Endothelial cell of umbilical vein (primary cell): Measurements from ENCODE around the gene POU2AF3. TPM values are rescaled to one million over a fixed set of nuclear protein-coding genes. Genes with fewer than 3 reads are reported as not detected.

Source experiments
- BruUV-seq: library from RNA; stranded (reverse); fragments of 400-500 nt; replicated peaks from 2 replicates; lab custom pipeline; 2021; lab: Mats Ljungman, UMichigan
- CTCF ChIA-PET: fragments of 300-600, 350-600 bp; sonication (Branson Sonifier 250); formaldehyde crosslinking; loops from one replicate; lab custom pipeline; 2021; ENCODE audit warnings: antibody characterized with exemption, inconsistent platforms; lab: Charles Lee
- POLR2A ChIA-PET: fragments of 300-600, 350-600 bp; sonication (Branson Sonifier 250); formaldehyde crosslinking; loops from one replicate; lab custom pipeline; 2021; ENCODE audit warnings: antibody characterized with exemption, inconsistent platforms; lab: Charles Lee
- DNase-seq: peaks from one replicate; pipeline ENCODE4 v3.0.0-alpha.2; 2011; ENCODE audit warnings: low read depth, low spot score
- FAIRE-seq: peaks from 2 replicates; lab custom pipeline; 2011; peaks lifted over from hg19 to GRCh38; lab: Jason Lieb, UNC
- H2AFZ ChIP-seq: 2 replicates; pipeline ENCODE4 v1.6.0; 2012; ENCODE audit warnings: low read depth, low read length, control low read depth, inconsistent platforms
- H3K27ac ChIP-seq: 2 replicates; pipeline ENCODE4 v1.5.1; 2011; ENCODE audit warnings: low read depth, mild to moderate bottlenecking, control low read depth, low read length, moderate library complexity; ENCODE audit not compliant: insufficient read depth
- H3K27me3 ChIP-seq, 2 experiments: 2 replicates each; pipeline versions ENCODE4 v1.6.0 to v1.6.1; 2011; ENCODE audit warnings: low read length in 2 of 2, mixed read lengths in 1 of 2; ENCODE audit not compliant: control insufficient read depth in 2 of 2, insufficient read depth in 2 of 2
- H3K36me3 ChIP-seq, 2 experiments: 2 replicates in 1 of 2; 3 replicates in 1 of 2; pipeline ENCODE4 v1.5.1; 2011; ENCODE audit warnings: low read length in 2 of 2, mild to moderate bottlenecking in 1 of 2, moderate library complexity in 1 of 2; ENCODE audit not compliant: control insufficient read depth in 2 of 2, insufficient read depth in 2 of 2; ENCODE audit errors: extremely low read depth in 1 of 2
- H3K4me1 ChIP-seq: 3 replicates; pipeline ENCODE4 v1.5.1; 2011; ENCODE audit warnings: mild to moderate bottlenecking, low read length; ENCODE audit not compliant: control insufficient read depth, insufficient read depth; ENCODE audit errors: extremely low read depth
- H3K4me2 ChIP-seq: 2 replicates; pipeline ENCODE4 v1.6.1; 2011; ENCODE audit warnings: low read length, control low read depth, mixed read lengths; ENCODE audit not compliant: insufficient read depth
- H3K4me3 ChIP-seq, 3 experiments: fragments of 200-600 bp in 1 of 3; sonication (generic), shearing (Covaris generic) in 1 of 3; replicated peaks in 1 of 3; 2 replicates each; pipeline ENCODE4 v1.5.1; 2011 to 2016; ENCODE audit warnings: control low read depth in 3 of 3, low read length in 3 of 3, mild to moderate bottlenecking in 2 of 3, inconsistent platforms in 1 of 3, low read depth in 1 of 3, moderate library complexity in 1 of 3; ENCODE audit not compliant: insufficient read depth in 1 of 3
- H3K79me2 ChIP-seq: 2 replicates; pipeline ENCODE4 v1.6.0; 2012; ENCODE audit warnings: low read length, inconsistent platforms; ENCODE audit not compliant: control insufficient read depth, insufficient read depth
- H3K9ac ChIP-seq: replicated peaks from 2 replicates; pipeline ENCODE3; 2011; ENCODE audit warnings: low read length, control low read depth; ENCODE audit not compliant: insufficient read depth; ENCODE audit errors: extremely low read depth
- H3K9me1 ChIP-seq: replicated peaks from 3 replicates; pipeline ENCODE4 v1.6.0; 2011; ENCODE audit warnings: mild to moderate bottlenecking, low read length; ENCODE audit not compliant: control insufficient read depth, insufficient read depth; ENCODE audit errors: extremely low read depth
- H3K9me3 ChIP-seq: replicated peaks from 2 replicates; pipeline ENCODE4 v1.5.1; 2012; ENCODE audit warnings: low read length, inconsistent platforms; ENCODE audit not compliant: control insufficient read depth, insufficient read depth
- H4K20me1 ChIP-seq: replicated peaks from 2 replicates; pipeline ENCODE3; 2011; ENCODE audit warnings: mild to moderate bottlenecking, low read length; ENCODE audit not compliant: control insufficient read depth, insufficient read depth; ENCODE audit errors: extremely low read depth
- EZH2 ChIP-seq: IDR thresholded peaks from 2 replicates; pipeline ENCODE4 v1.6.1; 2012; ENCODE audit warnings: borderline replicate concordance, low read depth, mild to moderate bottlenecking, moderate library complexity, low read length, inconsistent platforms; ENCODE audit not compliant: severe bottlenecking
- FOS ChIP-seq: IDR thresholded peaks from 2 replicates; pipeline ENCODE4 v1.6.1; 2011; ENCODE audit warnings: mild to moderate bottlenecking, low read length, moderate library complexity, borderline replicate concordance; ENCODE audit not compliant: insufficient read depth
- GATA2 ChIP-seq: IDR thresholded peaks from 2 replicates; pipeline ENCODE4 v1.7.0; 2011; ENCODE audit warnings: low read depth, mild to moderate bottlenecking, moderate library complexity, mixed read lengths, low read length; ENCODE audit not compliant: insufficient read length, insufficient read depth
- JUN ChIP-seq: IDR thresholded peaks from 2 replicates; pipeline ENCODE4 v1.6.1; 2011; ENCODE audit warnings: borderline replicate concordance, low read depth; ENCODE audit not compliant: insufficient read length, insufficient read depth
- MYC ChIP-seq: IDR thresholded peaks from one replicate; pipeline ENCODE4 v1.6.1; 2011; ENCODE audit warnings: mild to moderate bottlenecking, low read depth, low read length
- POLR2A ChIP-seq: IDR thresholded peaks from 2 replicates; pipeline ENCODE4 v1.6.1; 2012; ENCODE audit warnings: low read depth, mild to moderate bottlenecking, control low read depth, low read length
- POLR2AphosphoS5 ChIP-seq: IDR thresholded peaks from 2 replicates; pipeline ENCODE4 v1.6.1; 2012; ENCODE audit warnings: low read depth, mild to moderate bottlenecking, control low read depth, low read length, moderate library complexity; ENCODE audit not compliant: insufficient read depth
- dilution Hi-C: fragments of 300-500 bp; cut with MboI; formaldehyde crosslinking; loops from one replicate; pipeline ENCODE4 v1.15.0; 2019; ENCODE audit warnings: low sequenced_read_pairs; ENCODE audit not compliant: extremely low pct_ligation_motif_present
- intact Hi-C: fragments of 100-400 bp; cut with micrococcal nuclease; formaldehyde crosslinking; loops from one replicate; pipeline ENCODE4 v1.10.0; 2022
- polyA plus RNA-seq, 4 experiments: library from polyadenylated mRNA; depleted of rRNA in 3 of 4; stranded (reverse) in 3 of 4; unstranded in 1 of 4; fragments of >200 nt; gene quantifications; 2 replicates each; pipeline versions ENCODE4 v1.2.1 to v1.2.3, GENCODE V29; 2011 to 2012; ENCODE audit warnings: missing spikeins in 1 of 4
- total RNA-seq: library from RNA; stranded (reverse); gene quantifications from 2 replicates; pipeline ENCODE4 v1.2.3, GENCODE V29; 2021
- TF ChIP-seq, protein P1 (sequence below), 2 donors: IDR thresholded peaks; 1 replicate in 1 of 2; 2 replicates in 1 of 2; pipeline ENCODE4 v1.5.1; 2011; ENCODE audit warnings: low read length in 2 of 2, mild to moderate bottlenecking in 2 of 2, moderate library complexity in 2 of 2, control low read depth in 1 of 2, inconsistent platforms in 1 of 2, low read depth in 1 of 2; ENCODE audit not compliant: insufficient read depth in 1 of 2; ENCODE audit errors: extremely low read depth in 1 of 2
- TF ChIP-seq, protein P2 (sequence below): IDR thresholded peaks from 2 replicates; pipeline ENCODE4 v1.6.1; 2011; ENCODE audit not compliant: insufficient read depth, insufficient read length

The POU2AF3 gene
- total and polyA plus RNA-seq, 2 donors (not counting 3 experiments of a cell fraction or from before 2014, with no cell fraction given): not detected

DNA sequence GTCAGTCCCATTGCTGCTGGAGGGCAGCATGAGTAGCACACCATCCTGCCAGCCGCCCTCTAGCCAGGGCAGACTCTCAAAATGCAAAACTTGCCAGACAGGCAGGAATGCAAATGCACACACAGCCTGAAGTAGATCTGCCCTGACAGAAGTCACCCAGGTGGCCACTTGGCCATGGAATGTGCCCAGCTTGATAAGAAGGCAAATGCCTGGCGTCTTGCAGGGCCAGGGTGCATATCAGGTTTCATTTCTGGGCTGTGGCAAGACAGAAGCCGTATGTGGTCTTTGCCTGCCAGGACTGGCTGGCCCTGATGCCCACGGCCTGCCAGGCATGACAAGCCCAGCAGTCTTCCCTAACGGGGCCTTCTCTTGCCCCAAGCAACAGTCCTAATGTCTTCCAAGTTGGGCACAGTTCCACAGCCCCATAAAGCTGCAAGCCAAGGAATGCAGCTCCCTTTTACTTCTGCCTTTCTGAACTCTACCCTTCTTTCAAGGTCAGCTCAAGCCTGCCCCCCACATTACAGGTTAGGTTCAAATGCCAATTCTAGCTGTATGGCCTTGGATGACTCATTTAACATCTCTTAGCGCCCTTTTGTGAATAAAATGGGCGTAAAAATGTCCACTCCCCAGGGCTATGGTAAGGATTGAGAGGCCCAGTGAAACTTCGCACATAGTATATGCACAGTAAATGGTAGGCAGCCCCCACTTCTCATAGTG lies 29.7 kb downstream of the POU2AF3 start:
- Histone ChIP-seq H3K27me3 (no peaks in the 10 kb centered on the region), H2AFZ (no peak overlapping the region), H3K9me1 (no peaks in the 10 kb centered on the region), H3K4me2 (no peak overlapping the region), H3K9ac (no peak overlapping the region), H3K4me3 (no peak overlapping the region), H3K9me3 (no peaks in the 10 kb centered on the region), H4K20me1 (no peaks in the 10 kb centered on the region), H3K27ac (no peak overlapping the region), H3K79me2 (no peaks in the 10 kb centered on the region), H3K4me1 (no peaks in the 10 kb centered on the region), H3K36me3 (no peaks in the 10 kb centered on the region)
- intact Hi-C loops: no loop called here
- ChIA-PET POLR2A (no interaction called here), CTCF (no interaction called here)
- DNase-seq (no peak), FAIRE-seq (no peak)
- no TSS peak for BruUV-seq
- TF ChIP-seq GATA2: no peak
- no peak for TF ChIP-seq JUN
- no peak for TF ChIP-seq POLR2A
- no peak for TF ChIP-seq EZH2
- TF ChIP-seq, protein P1, sequence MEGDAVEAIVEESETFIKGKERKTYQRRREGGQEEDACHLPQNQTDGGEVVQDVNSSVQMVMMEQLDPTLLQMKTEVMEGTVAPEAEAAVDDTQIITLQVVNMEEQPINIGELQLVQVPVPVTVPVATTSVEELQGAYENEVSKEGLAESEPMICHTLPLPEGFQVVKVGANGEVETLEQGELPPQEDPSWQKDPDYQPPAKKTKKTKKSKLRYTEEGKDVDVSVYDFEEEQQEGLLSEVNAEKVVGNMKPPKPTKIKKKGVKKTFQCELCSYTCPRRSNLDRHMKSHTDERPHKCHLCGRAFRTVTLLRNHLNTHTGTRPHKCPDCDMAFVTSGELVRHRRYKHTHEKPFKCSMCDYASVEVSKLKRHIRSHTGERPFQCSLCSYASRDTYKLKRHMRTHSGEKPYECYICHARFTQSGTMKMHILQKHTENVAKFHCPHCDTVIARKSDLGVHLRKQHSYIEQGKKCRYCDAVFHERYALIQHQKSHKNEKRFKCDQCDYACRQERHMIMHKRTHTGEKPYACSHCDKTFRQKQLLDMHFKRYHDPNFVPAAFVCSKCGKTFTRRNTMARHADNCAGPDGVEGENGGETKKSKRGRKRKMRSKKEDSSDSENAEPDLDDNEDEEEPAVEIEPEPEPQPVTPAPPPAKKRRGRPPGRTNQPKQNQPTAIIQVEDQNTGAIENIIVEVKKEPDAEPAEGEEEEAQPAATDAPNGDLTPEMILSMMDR (IDR thresholded peaks at IDR 0.05; ENCODE audit: extremely low read depth in 1 of 2, insufficient read depth in 1 of 2, low read depth in 1 of 2, low read length in 2 of 2): no peak
- no peak for TF ChIP-seq POLR2AphosphoS5
- no peak for TF ChIP-seq FOS
- TF ChIP-seq, protein P2, sequence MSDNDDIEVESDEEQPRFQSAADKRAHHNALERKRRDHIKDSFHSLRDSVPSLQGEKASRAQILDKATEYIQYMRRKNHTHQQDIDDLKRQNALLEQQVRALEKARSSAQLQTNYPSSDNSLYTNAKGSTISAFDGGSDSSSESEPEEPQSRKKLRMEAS: no peak
- no peak for TF ChIP-seq MYC
- dilution Hi-C loops: no loop called here
